OCI-LY3 (cell line): ENCODE data around the gene GPR63.

Source experiments
- H2AFZ ChIP-seq: fragments of 200-600, 300-600 bp; shearing (Covaris generic); 2 replicates; pipeline ENCODE4 v1.6.0; 2014; ENCODE audit warnings: antibody characterized with exemption, low read depth, low read length
- H3K27ac ChIP-seq: fragments of 200-600, 300-600 bp; sonication (generic); 2 replicates; pipeline ENCODE4 v1.5.1; 2014; ENCODE audit warnings: mild to moderate bottlenecking, low read length, moderate library complexity, mixed read lengths
- H3K27me3 ChIP-seq: fragments of 200-600, 300-600 bp; sonication (generic); 2 replicates; pipeline ENCODE4 v1.6.1; 2014; ENCODE audit warnings: low read depth, low read length, mixed read lengths
- H3K36me3 ChIP-seq: fragments of 200-600, 300-600 bp; sonication (generic); replicated peaks from 2 replicates; pipeline ENCODE3; 2014; ENCODE audit warnings: low read depth, low read length, mixed read lengths
- H3K4me1 ChIP-seq: fragments of 300-600, 200-600 bp; sonication (generic); 2 replicates; pipeline ENCODE4 v1.6.1; 2014; ENCODE audit warnings: low read length, mixed read lengths
- H3K4me2 ChIP-seq: fragments of 200-600, 300-600 bp; sonication (generic); 2 replicates; pipeline ENCODE4 v1.6.1; 2014; ENCODE audit warnings: low read length, mixed read lengths
- H3K4me3 ChIP-seq: fragments of 300-600, 200-600 bp; sonication (generic); 2 replicates; pipeline ENCODE4 v1.5.1; 2014; ENCODE audit warnings: antibody characterized with exemption, mild to moderate bottlenecking, low read length, moderate library complexity
- H3K79me2 ChIP-seq: fragments of 300-600, 200-600 bp; shearing (Covaris generic); 2 replicates; pipeline ENCODE4 v1.6.1; 2014; ENCODE audit warnings: mild to moderate bottlenecking, low read length, mixed read lengths
- H3K9ac ChIP-seq: fragments of 300-600, 200-600 bp; shearing (Covaris generic); 2 replicates; pipeline ENCODE4 v1.6.0; 2014; ENCODE audit warnings: mild to moderate bottlenecking, low read length, moderate library complexity
- H3K9me3 ChIP-seq: fragments of 200-600, 300-600 bp; shearing (Covaris generic); 2 replicates; pipeline ENCODE4 v1.6.1; 2014; ENCODE audit warnings: low read length, mixed read lengths; ENCODE audit not compliant: insufficient read depth
- H4K20me1 ChIP-seq: fragments of 200-600, 300-600 bp; sonication (generic); 2 replicates; pipeline ENCODE4 v1.6.1; 2016; ENCODE audit warnings: low read length, mixed read lengths; ENCODE audit not compliant: insufficient read depth
- EZH2phosphoT487 ChIP-seq: fragments of 200-600 bp; shearing (Covaris generic); IDR thresholded peaks from 2 replicates; pipeline ENCODE4 v1.6.1; 2018; ENCODE audit warnings: antibody characterized with exemption, mixed run types, low read depth
- TF ChIP-seq, protein P1 (sequence below): fragments of 200-600, 300-600 bp; sonication (generic); IDR thresholded peaks from 2 replicates; pipeline ENCODE4 v1.5.1; 2014; ENCODE audit warnings: antibody characterized with exemption, low read length, low read depth

Gene GPR63

DNA sequence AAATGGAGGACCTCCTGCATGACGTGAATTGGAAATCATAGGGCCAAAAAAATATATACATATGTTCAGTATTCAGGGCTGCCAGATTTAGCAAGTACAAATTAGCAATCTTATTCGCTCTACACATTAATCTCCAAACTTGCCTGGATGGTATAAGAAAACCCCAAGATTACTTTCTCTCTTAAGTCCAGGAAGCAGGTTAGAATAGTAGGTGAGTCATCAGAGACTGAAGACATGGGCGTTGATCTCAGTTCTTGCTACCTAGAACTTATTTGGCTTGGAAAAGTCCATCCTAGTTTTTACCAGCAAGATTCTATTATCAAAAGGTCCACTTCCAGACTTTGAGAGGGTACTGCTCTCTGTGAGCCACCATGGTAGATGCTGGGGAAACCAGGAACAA lies 47.4 kb downstream of the GPR63 start:
- Histone ChIP-seq H3K27ac (no peak overlapping the region), H3K79me2 (no peaks in the 10 kb centered on the region), H3K4me2 (no peak overlapping the region), H3K4me1 (peaks cover 4% of the 10 kb centered on the region), H3K9ac (no peak overlapping the region), H3K4me3 (no peak overlapping the region), H3K36me3 (no peaks in the 10 kb centered on the region), H3K27me3 (no peaks in the 10 kb centered on the region), H4K20me1 (no peaks in the 10 kb centered on the region), H2AFZ (no peak overlapping the region), H3K9me3 (no peaks in the 10 kb centered on the region)
- TF ChIP-seq, protein P1, sequence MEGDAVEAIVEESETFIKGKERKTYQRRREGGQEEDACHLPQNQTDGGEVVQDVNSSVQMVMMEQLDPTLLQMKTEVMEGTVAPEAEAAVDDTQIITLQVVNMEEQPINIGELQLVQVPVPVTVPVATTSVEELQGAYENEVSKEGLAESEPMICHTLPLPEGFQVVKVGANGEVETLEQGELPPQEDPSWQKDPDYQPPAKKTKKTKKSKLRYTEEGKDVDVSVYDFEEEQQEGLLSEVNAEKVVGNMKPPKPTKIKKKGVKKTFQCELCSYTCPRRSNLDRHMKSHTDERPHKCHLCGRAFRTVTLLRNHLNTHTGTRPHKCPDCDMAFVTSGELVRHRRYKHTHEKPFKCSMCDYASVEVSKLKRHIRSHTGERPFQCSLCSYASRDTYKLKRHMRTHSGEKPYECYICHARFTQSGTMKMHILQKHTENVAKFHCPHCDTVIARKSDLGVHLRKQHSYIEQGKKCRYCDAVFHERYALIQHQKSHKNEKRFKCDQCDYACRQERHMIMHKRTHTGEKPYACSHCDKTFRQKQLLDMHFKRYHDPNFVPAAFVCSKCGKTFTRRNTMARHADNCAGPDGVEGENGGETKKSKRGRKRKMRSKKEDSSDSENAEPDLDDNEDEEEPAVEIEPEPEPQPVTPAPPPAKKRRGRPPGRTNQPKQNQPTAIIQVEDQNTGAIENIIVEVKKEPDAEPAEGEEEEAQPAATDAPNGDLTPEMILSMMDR, result no peak
- no peak for TF ChIP-seq EZH2phosphoT487

DNA sequence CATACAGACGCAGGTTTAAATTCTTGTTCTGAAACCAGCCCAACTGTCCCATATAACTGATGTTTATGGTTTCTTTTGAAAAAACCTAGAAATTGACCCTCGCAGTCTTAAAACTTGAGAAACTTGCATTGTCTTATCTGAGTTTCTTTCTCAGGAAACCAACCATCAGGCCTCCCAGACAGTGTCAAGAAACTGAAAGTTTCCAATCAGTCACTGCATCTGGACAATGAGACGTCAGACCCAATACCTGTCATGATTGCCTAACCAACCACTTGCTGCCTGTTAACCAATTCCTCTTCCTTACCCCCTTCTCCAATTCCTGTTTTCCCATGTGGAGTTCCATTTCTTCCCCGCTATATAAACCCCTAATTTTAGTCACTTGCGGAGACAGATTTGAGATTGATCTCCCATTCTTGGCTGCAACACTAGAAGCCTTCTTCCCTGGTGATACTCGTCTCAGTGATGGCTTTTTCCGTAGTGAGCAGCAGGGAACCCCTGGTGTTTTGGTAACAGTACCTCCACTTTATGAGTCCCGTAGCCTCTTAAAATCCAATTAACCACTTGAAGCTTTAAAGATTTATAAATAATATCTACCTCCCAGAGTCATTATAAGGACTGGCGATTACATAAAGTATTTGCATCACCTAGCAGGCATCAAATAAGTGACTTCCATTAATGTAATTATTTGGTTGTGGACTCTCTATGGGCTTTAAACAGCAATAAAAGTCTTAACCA lies 49.3 kb downstream of the GPR63 start:
- no peak overlapping the region for H3K4me3 ChIP-seq

DNA sequence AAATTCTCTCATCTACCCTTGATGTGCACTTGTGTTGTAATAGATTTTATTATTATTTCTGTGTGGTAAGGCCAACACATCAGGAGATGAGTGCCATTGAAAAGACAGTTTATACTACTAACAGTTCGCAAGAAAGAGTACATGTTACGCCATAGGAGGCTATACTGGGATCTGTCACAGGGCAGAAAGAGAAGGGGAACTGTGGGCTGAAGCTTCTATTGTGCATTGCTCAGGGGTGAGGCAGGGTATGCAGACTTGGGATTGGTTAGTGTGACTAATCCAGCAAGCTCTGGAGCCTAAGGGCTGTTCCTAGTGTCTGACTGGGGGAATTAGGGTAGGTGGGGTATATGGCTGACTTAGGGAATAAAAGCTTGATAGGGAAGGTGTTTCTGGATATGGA lies 50.9 kb downstream of the GPR63 start:
- Histone ChIP-seq H2AFZ (no peak overlapping the region), H3K27ac (no peak overlapping the region), H3K27me3 (no peaks in the 10 kb centered on the region), H4K20me1 (no peaks in the 10 kb centered on the region), H3K36me3 (no peaks in the 10 kb centered on the region), H3K4me1 (no peaks in the 10 kb centered on the region), H3K9me3 (no peaks in the 10 kb centered on the region), H3K4me3 (no peak overlapping the region), H3K79me2 (no peaks in the 10 kb centered on the region), H3K4me2 (no peak overlapping the region), H3K9ac (no peak overlapping the region)
- TF ChIP-seq, protein P1, result no peak
- TF ChIP-seq EZH2phosphoT487, result no peak

More for the DNA sequence above, 49.3 kb downstream of the GPR63 start:
- Histone ChIP-seq H3K4me2 (no peak overlapping the region), H3K36me3 (no peaks in the 10 kb centered on the region), H3K27me3 (no peaks in the 10 kb centered on the region), H3K9me3 (no peaks in the 10 kb centered on the region), H3K79me2 (no peaks in the 10 kb centered on the region), H3K9ac (no peak overlapping the region), H2AFZ (no peak overlapping the region), H4K20me1 (no peaks in the 10 kb centered on the region), H3K4me1 (no peaks in the 10 kb centered on the region), H3K27ac (no peak overlapping the region)
- TF ChIP-seq EZH2phosphoT487, result no peak
- TF ChIP-seq, protein P1, result no peak

DNA sequence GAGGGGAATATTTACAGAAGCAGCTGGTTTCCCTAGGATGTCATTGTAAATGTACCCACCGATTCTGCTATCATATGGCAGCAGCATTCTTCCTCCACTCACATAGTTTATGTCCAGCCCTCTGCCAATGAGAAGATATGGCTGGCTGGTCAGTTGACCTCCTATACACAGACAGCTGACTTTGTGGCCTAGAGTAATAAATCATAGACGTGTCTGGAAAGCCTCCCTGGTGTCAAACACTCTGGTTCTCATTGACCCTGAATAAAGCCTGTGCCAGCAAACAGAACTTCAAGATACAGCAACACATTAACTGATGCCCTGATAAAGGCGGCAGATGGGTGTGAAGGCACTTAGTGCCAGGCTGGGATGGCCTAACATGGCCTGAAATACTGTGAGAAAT lies 52.6 kb downstream of the GPR63 start:
- Histone ChIP-seq H2AFZ (no peak overlapping the region), H3K36me3 (no peaks in the 10 kb centered on the region), H4K20me1 (no peaks in the 10 kb centered on the region), H3K9ac (no peak overlapping the region), H3K27me3 (no peaks in the 10 kb centered on the region), H3K27ac (no peak overlapping the region), H3K9me3 (no peaks in the 10 kb centered on the region), H3K4me1 (no peaks in the 10 kb centered on the region), H3K79me2 (no peaks in the 10 kb centered on the region), H3K4me2 (no peak overlapping the region), H3K4me3 (no peak overlapping the region)
- TF ChIP-seq, protein P1, result no peak
- TF ChIP-seq EZH2phosphoT487, result no peak
